Adrenal gland (tissue), 12 donors: ENCODE data around the gene ME2. TPM values are rescaled to one million over a fixed set of nuclear protein-coding genes. Genes with fewer than 3 reads are reported as not detected.
A peak's percentile ranks its signal among the peaks of the same experiment; 100 is the strongest.
"Not testable (repeated sequence)": the region's sequence is repeated elsewhere in the genome, so short reads cannot be mapped to it uniquely, and the experiment has no call there.

Source experiments
- DNase-seq, 7 donors: peaks; one replicate each; pipeline ENCODE4 v3.0.0-alpha.2; 2019 to 2020
- H3K27ac ChIP-seq, 5 donors: fragments of 200-600 bp; sonication (generic) in 4 of 5; 1 replicate in 3 of 5; 2 replicates in 2 of 5; pipeline versions ENCODE4 v1.5.1 to v1.8.0; 2016 to 2020; ENCODE audit warnings: mild to moderate bottlenecking in 1 of 5
- H3K27me3 ChIP-seq: fragments of 200-600 bp; 2 replicates; pipeline ENCODE4 v1.8.0; 2021
- H3K36me3 ChIP-seq, 2 donors: fragments of 200-600 bp; replicated peaks in 1 of 2; 1 replicate in 1 of 2; 2 replicates in 1 of 2; pipeline versions ENCODE4 v1.5.1 to v1.8.0; 2018 to 2022
- H3K4me1 ChIP-seq, 2 donors: fragments of 200-600 bp; replicated peaks in 1 of 2; 1 replicate in 1 of 2; 2 replicates in 1 of 2; pipeline versions ENCODE4 v1.5.1 to v1.8.0; 2018 to 2021
- H3K4me3 ChIP-seq, 4 donors: fragments of 200-600 bp; sonication (generic) in 3 of 4; one replicate each; pipeline ENCODE4 v1.5.1; 2016 to 2018
- H3K9me3 ChIP-seq, 3 donors: fragments of 200-600 bp; sonication (generic) in 1 of 3; replicated peaks in 1 of 3; 1 replicate in 2 of 3; 2 replicates in 1 of 3; pipeline versions ENCODE4 v1.5.1 to v1.8.0; 2016 to 2021
- CTCF ChIP-seq, 6 experiments: fragments of 450-650 bp in 4 of 6; fragments of 200-600 bp in 2 of 6; sonication (generic) in 1 of 6; IDR thresholded peaks; 1 replicate in 5 of 6; 2 replicates in 1 of 6; pipeline versions ENCODE4 v1.5.1 to v1.8.0; 2016 to 2021; ENCODE audit warnings: antibody characterized with exemption in 6 of 6, mild to moderate bottlenecking in 2 of 6, moderate library complexity in 1 of 6
- POLR2A ChIP-seq, 2 donors: fragments of 450-650 bp; IDR thresholded peaks; one replicate each; pipeline ENCODE4 v1.6.1; 2017; ENCODE audit warnings: antibody characterized with exemption in 2 of 2, mild to moderate bottlenecking in 2 of 2, moderate library complexity in 1 of 2
- WGBS, 4 donors: extraction: QIAGEN DNeasy Blood & Tissue Kit in 2 of 4; methylation state at CpG; one replicate each; pipeline versions ENCODE4 v1.1.5 to v1.1.7; 2013 to 2017; 5-methylcytosine and 5-hydroxymethylcytosine counted together
- intact Hi-C, 2 donors: fragments of 100-400 bp; cut with DNase I; formaldehyde crosslinking; loops; one replicate each; pipeline versions ENCODE4 v1.14.1 to v1.15.0; 2022 to 2023
- polyA plus RNA-seq, 3 donors: library from polyadenylated mRNA; stranded (reverse); fragments of 200-250 nt in 2 of 3; fragments of 350-450 nt in 1 of 3; fragmentation: Illumina TruSeq in 1 of 3; extraction: RNeasy Lipid Tissue Mini Kit (QIAGEN cat#74804) in 1 of 3; gene quantifications; one replicate each; pipeline ENCODE4 v1.2.3, GENCODE V29; 2013 to 2014
- total RNA-seq, 9 donors: library from RNA; depleted of rRNA in 4 of 9; stranded (reverse); fragments of >200 nt in 4 of 9; fragments of 120-200 nt in 1 of 9; fragmentation: NEBNext Ultra II Directional in 1 of 9; extraction: Animal tissue kit (Norgen Biotek cat#: 25700) in 1 of 9; gene quantifications; one replicate each; pipeline versions ENCODE4 v1.1.0 to v1.2.4, GENCODE V29; 2013 to 2023
- donor health status: healthy with polysubstance abuse.
- donor health status: Bipolar disorder and iron deficiency.
- donor health status: DM: yes; HTN: yes; CAD: no.
- donor health status: DM: no; HTN: no; CAD: no.
- donor health status: DM: no; HTN: no; CAD: no.
- donor health status: DM: yes; HTN: yes; CAD: no.

ME2 gene
- total and polyA plus RNA-seq, 12 donors: 17.9 to 133 (median 60.4) TPM

DNA sequence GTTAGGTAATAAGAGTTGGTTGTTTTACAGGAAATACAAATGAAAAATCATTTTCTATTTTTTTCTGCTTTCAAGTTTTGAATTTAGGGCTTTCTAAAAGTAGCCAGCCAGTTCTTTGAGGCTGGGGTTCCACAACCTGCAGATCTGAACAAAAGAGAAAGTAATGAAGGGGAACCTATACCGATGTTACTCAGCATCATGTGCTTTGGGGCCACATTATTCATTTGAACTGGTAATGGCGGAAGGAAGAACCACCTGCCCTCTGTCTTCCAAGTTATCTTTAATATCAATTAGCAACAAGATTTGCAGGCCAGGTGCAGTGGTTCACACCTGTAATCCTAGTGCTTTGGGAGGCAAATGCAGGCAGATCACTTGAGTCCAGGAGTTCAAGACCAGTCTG is 46.2 kb upstream of the ME2 start:
- H3K4me1 ChIP-seq: peaks cover 0 to 8% of the 10 kb centered on the region in 2 donors
- no peaks in the 10 kb centered on the region for H3K36me3 ChIP-seq
- 85 to 88% (median 86%) methylated on average over 2 of the region's 2 CpGs for WGBS, 4 donors
- H3K27ac ChIP-seq: no peak overlapping the region
- DNase-seq: no peak
- no peaks in the 10 kb centered on the region for H3K9me3 ChIP-seq
- TF ChIP-seq CTCF (IDR thresholded peaks at IDR 0.05) (no peak), POLR2A (IDR thresholded peaks at IDR 0.05) (no peak)
- intact Hi-C loops: no loop called here
- no peak overlapping the region for H3K4me3 ChIP-seq
- no peaks in the 10 kb centered on the region for H3K27me3 ChIP-seq

DNA sequence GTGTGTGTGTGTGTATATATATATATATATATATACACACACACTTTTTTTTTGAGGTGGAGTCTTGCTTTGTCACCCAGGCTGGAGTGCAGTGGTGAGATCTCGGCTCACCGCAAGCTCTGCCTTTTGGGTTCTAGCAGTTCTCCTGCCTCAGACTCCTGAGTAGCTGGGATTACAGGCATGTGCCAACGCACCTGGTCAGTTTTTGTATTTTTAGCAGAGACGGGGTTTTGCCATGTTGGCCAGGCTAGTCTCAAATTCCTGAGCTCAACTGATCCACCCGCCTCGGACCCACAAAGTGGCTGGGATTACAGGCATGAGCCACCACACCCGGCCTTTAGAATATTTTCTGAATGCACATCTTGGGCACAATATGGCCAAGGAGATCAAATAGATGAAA is 45.4 kb upstream of the ME2 start:
- H3K4me3 ChIP-seq, DNase-seq, H3K9me3 ChIP-seq, H3K36me3 ChIP-seq, H3K27ac ChIP-seq, H3K4me1 ChIP-seq, H3K27me3 ChIP-seq, intact Hi-C loops: not testable (repeated sequence)
- 91 to 96% (median 94%) methylated on average over 7 of the region's 7 CpGs for WGBS, 4 donors

GRCh38 chr18:50836521-50836957 is 42.4 kb upstream of the ME2 start:
- no peak for TF ChIP-seq CTCF (IDR thresholded peaks at IDR 0.05)
- no peak for TF ChIP-seq POLR2A (IDR thresholded peaks at IDR 0.05)
- H3K4me3 ChIP-seq: no peak overlapping the region
- no peak overlapping the region for H3K27ac ChIP-seq
- DNase-seq: peak in 1 of 7 donors; percentile 21
- H3K4me1 ChIP-seq: peaks cover 0 to 8% of the 10 kb centered on the region in 2 donors
- no peaks in the 10 kb centered on the region for H3K36me3 ChIP-seq
- H3K27me3 ChIP-seq: no peaks in the 10 kb centered on the region
- intact Hi-C loops: no loop called here
- H3K9me3 ChIP-seq: no peaks in the 10 kb centered on the region
- 36 to 55% (median 51%) methylated on average over 2 of the region's 2 CpGs for WGBS, 4 donors

DNA sequence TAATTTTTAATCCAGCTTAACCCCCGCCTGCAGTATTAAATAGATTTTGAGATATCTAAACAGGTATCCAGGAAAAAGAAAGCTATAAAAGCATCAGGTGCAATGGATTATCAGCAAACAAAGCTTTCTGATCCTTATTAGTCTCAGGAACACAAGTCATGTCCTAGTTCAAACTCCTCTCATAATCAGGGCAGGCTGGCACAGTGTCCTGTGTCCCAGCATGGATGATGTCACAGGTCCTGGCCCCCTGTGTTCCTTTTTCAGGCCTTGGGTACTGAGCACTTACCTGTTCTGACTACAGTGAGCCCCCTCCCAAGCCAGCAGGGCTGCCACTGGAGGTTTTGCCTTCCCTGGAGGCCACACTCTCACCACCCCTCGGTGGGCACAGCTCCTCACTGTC is 39.6 kb upstream of the ME2 start:
- DNase-seq: no peak
- Histone ChIP-seq H3K27me3 (no peaks in the 10 kb centered on the region), H3K9me3 (no peaks in the 10 kb centered on the region), H3K4me3 (no peak overlapping the region), H3K36me3 (no peaks in the 10 kb centered on the region), H3K27ac (no peak overlapping the region), H3K4me1 (peaks cover 0 to 12% of the 10 kb centered on the region in 2 donors)
- 76 to 88% (median 79%) methylated on average over 2 of the region's 2 CpGs for WGBS, 4 donors
- intact Hi-C loops: no loop called here
- TF ChIP-seq CTCF (IDR thresholded peaks at IDR 0.05): no peak

- TF ChIP-seq POLR2A (IDR thresholded peaks at IDR 0.05) (no peak), CTCF (IDR thresholded peaks at IDR 0.05) (no peak)
- 62 to 73% (median 67%) methylated on average over 2 to 3 of the region's 3 CpGs for WGBS, 4 donors
- Histone ChIP-seq H3K4me3 (no peak overlapping the region), H3K9me3 (no peaks in the 10 kb centered on the region), H3K27me3 (no peaks in the 10 kb centered on the region), H3K4me1 (peaks cover 0 to 18% of the 10 kb centered on the region in 2 donors), H3K36me3 (no peaks in the 10 kb centered on the region), H3K27ac (no peak overlapping the region)
- intact Hi-C loops: no loop called here
- no peak for DNase-seq
Measured at GRCh38 chr18:50839996-50840395, 38.9 kb upstream of the ME2 start.
